Kidney capillary endothelial cell (primary cell): ENCODE measurements around the gene TRIM46.

Experiments
- DNase-seq: peaks from one replicate; pipeline ENCODE4 v3.0.0-alpha.2; 2018; ENCODE audit warnings: low spot score

The TRIM46 gene

GRCh38 chr1:155171836-155172731 lies 1.6 kb upstream of the TRIM46 start:
- no peak for DNase-seq

GRCh38 chr1:155172732-155173477 lies 744 bp upstream of the TRIM46 start, which contains the start of gene KRTCAP2:
Gene KRTCAP2, minus strand, starts transcription at chr1:155173304. Its CDS starts 80 bp downstream, at chr1:155173224.
- peak; percentile 99 for DNase-seq

DNA sequence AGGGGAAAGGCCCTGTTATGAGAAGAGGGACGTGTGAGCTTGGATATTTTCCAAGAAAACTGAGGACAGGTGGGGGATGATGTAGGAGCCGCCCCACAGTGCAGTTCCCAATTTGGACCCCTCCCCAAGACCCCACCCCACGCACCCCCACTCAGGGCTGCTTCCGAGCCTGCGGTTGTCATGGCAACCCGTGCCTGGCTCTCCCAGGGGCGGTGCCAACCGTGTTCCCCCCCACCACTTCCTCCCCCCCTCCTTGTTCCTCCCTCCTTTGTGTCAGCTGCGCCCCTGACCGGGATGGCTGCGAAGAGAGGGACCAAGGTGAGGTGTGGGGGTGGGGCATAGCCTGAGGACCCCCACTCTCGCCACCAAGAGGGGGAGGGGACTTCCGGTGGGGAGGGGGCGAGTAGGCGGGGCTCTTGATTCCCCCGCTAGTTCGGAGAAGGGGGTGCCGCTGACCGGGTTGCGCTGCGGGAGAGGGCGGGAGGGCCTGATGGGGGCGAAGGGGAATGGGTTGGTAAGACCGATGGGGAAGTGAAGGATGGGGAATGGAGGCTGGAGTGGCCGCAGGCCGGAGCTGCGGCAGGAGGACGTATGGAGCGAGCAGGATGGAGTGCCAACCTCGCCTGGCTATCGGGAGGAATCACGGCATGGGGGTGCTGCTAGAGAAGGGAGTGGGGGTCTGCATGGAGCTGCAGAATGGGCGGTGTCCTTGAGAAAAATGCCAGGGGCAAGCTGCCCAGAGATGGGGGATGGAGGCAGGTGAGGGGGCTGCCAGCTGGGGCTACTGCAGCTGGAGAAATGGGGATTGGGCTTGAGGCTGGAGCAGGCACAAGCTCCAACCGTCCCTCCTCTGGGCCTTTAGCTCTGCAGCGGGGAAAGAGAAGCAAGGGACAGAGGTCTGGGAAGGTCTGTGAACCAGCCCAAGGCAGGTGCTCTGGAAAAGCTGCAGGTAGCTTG lies 953 bp downstream of the TRIM46 start:
- no peak for DNase-seq

- DNase-seq, result no peak
These were observed 1.8 kb downstream of the TRIM46 start for GRCh38 chr1:155175281-155175926.

DNA sequence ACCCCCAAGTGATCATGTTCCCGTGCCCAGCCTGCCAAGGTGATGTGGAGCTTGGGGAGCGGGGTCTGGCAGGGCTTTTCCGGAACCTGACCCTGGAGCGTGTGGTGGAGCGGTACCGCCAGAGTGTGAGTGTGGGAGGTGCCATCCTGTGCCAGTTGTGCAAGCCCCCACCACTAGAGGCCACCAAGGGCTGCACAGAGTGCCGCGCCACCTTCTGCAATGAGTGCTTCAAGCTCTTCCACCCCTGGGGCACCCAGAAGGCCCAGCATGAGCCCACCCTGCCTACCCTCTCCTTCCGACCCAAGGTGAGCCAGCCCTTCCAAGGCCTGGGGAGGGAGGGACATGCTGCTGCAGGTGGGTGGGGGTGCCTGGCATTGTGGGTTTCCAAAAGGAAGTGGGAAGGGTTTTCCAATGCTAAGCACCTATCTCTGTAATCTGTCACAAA lies 2.3 kb downstream of the TRIM46 start:
- no peak for DNase-seq

DNA sequence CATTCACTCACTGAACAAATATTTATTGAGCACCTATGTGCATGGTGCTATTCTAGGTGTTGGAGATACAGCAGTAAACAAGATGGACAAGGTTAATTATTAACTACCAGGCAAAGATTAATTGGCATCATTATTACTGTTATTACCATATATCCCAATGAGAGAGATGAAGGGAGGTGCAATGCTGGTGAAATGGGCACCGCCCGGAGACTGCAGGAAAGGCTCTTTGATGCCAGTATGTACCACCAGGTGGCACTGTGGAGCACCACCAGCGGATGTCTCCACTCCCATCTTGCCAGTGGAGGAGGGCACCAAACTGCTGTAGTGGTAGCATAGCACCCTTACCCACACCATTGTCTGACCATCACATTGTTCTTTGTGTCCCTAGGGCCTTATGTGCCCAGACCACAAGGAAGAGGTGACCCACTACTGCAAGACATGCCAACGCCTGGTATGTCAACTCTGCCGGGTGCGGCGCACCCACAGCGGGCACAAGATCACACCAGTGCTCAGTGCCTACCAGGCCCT lies 3.0 kb downstream of the TRIM46 start:
- peak; percentile 75 for DNase-seq

- DNase-seq, result no peak
These were observed 3.7 kb downstream of the TRIM46 start for GRCh38 chr1:155177192-155177917.

- no peak for DNase-seq
These were observed 4.3 kb downstream of the TRIM46 start for GRCh38 chr1:155177918-155178281.

DNA sequence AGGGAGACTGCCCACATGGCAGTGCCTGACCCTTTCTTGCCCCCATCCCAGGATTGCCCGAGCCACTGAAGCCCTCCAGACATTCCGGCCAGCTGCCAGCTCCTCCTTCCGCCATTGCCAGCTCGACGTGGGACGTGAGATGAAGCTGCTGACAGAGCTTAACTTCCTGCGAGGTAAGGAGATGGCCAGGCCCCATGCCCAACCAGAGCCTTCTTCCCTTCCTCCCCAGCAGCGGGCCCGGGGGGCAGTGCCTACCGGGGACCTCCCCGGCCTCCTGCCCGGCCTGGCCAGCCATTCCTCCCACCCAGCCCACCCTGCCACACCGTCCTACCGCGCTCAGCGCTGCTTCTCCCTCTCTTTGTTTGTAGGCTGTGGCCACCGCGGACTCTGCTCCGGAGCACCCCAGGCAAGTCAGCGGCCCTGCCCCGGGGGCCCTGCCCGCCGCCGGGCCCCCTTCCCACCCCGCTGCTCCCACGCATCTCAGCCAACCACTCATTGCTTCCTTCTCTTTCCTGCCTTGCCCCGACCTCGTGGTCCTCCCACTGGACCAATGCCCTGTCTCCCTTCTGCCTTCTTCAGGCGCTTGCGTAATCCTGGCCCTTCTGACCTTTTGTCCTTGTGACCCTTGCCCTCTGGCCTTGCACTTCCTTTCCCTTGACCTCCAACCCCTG lies 4.9 kb downstream of the TRIM46 start:
- no peak for DNase-seq

- no peak for DNase-seq
These were observed 5.7 kb downstream of the TRIM46 start for GRCh38 chr1:155179112-155180031.

DNA sequence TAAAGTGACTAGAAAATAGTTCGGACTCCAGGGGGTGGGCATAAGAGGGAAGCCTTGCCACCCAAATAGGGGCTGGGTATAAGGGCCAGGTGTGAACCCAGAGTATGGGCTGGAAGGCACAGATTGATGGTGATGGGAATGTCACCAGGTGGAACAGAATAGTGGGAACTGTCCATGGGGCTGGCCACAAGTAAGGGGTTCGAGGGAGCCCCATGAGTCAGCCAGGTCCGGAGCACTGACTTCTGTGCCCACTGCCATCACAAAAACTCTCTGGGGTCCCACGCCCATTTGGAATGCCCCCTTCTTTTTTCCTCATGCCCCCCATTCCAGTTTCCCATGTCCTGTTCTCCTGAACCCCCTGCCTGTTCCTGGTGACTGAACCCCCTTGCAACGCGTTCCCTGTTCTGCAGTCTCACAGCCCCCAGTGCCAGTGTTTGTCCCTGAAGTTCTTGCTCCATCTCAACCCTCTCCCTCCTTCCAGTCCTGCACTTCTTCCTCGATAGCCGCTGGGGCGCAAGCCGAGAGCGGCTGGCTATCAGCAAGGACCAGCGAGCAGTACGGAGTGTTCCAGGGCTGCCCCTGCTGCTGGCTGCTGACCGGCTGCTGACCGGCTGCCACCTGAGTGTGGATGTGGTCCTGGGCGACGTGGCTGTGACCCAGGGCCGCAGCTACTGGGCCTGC lies 7.9 kb downstream of the TRIM46 start:
- no peak for DNase-seq

DNA sequence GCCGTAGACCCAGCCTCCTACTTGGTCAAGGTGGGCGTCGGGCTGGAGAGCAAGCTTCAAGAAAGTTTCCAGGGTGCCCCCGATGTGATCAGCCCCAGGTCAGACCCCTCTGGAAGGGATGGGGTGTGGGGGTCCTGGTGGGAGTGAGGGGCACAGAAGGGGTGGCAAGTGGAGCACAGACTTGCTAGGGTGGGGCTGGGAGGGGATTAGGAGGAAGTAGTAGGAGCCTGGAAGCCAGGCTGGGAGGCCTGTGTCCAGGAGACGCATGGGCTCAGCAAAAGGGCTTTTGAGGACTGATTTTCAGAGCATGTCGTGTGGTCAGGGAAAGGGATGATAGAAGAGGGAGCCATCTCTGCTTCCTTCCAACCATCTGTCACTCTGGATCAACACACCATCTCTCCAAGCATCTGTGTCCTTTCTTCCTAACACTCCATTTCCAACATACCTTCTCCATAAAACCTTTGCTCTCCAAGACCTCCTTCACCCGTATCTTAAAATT lies 8.5 kb downstream of the TRIM46 start:
- DNase-seq, result no peak

- no peak for DNase-seq
These were observed 10.1 kb downstream of the TRIM46 start for GRCh38 chr1:155183775-155184221.

DNA sequence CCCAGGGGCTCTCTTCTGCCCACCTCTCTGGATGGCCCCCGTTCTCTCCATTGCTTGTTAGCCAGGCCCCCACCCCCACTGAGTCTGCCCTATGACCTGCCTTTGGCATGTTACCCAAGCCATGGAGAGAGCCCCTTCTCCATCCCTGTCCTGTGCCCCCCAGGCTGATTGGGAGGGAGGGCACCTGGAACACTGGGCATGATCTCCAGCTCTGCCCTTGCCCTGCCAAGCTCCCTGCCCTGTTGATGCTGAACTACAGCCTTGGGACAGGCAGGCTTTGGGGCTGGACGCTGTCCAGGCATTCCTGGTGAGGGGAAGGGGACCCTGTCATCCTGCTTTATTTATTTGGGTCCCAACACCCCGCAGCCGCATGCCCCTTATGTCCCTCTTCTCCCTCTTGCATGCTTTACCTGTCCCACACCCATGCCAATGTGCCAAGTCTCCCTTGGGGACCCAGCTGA lies 10.7 kb downstream of the TRIM46 start:
- DNase-seq, result no peak

DNA sequence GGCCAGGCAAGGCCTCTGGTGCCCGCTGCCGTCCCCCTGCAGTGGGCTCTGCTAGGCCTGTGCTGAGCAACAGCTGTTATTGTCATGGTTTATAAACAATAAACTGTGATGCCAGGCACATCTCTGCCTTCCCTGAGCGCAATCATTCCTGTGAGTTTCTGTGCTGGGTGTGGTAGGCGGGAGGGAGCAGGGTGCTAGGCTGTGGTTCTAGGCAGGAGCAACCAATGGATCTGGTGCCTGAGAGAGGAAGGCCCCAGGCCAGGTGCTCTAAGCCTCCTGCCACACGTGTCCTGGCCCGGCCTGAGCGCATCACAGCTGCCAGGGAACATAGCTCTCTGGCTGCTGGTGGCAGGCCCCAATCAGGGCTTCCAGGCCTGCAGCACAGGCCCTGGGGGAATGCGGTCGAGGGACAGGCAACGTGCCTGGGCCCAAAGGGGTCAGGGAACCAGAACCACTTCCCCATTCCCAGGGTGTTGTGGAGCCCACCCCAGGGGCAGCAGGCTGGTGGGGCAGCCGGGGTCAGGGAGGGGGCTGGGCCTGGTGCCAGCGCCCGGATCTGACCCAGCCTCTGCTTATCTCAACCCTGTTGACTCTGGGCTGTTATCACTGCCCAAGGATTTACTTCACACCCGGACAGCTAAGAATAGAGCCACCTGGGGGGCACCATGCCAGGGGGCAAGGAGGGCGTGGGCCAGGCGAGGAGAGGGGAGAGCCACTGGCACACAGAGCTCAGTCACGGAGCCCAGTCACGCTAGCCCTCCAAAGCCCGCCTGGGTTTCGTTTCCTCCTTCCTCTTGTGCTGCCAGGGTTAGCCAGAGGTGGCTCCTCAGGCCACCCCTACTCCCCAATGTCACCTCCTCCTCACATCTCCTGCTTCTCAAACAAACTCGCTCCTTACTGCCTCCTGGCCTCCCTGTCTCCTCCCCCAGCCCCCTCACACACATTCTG lies 11.5 kb downstream of the TRIM46 start:
- no peak for DNase-seq

- no peak for DNase-seq
These were observed 12.1 kb downstream of the TRIM46 start for GRCh38 chr1:155185783-155186066.
